PFSK-1 (cell line): ENCODE results near the gene NR4A3.

Experiments
- FOXP2 ChIP-seq: optimal IDR thresholded peaks from 2 replicates; pipeline ENCODE3; 2011; ENCODE audit warnings: borderline replicate concordance, control low read depth, inconsistent platforms; ENCODE audit not compliant: insufficient read depth; ENCODE audit errors: extremely low read length, extremely low read depth
- POLR2AphosphoS5 ChIP-seq: IDR thresholded peaks from 2 replicates; pipeline ENCODE4 v1.6.1; 2012; ENCODE audit warnings: low read depth, mild to moderate bottlenecking, control low read depth, low read length, moderate library complexity
- SIN3A ChIP-seq: IDR thresholded peaks from 2 replicates; pipeline ENCODE4 v1.6.1; 2012; ENCODE audit warnings: mild to moderate bottlenecking, low read length, moderate library complexity, borderline replicate concordance; ENCODE audit not compliant: insufficient read depth
- TAF1 ChIP-seq: IDR thresholded peaks from 2 replicates; pipeline ENCODE4 v1.6.1; 2012; ENCODE audit warnings: low read length, control low read depth, borderline replicate concordance; ENCODE audit not compliant: insufficient read depth
- TF ChIP-seq, protein P1 (sequence below), 2 experiments: IDR thresholded peaks; 2 replicates each; pipeline versions ENCODE4 v1.6.1 to v1.8.0; 2011 to 2012; ENCODE audit warnings: low read depth in 2 of 2, low read length in 2 of 2, control low read depth in 1 of 2, inconsistent platforms in 1 of 2, mild to moderate bottlenecking in 1 of 2, moderate library complexity in 1 of 2; ENCODE audit not compliant: insufficient read depth in 1 of 2

NR4A3 gene

DNA sequence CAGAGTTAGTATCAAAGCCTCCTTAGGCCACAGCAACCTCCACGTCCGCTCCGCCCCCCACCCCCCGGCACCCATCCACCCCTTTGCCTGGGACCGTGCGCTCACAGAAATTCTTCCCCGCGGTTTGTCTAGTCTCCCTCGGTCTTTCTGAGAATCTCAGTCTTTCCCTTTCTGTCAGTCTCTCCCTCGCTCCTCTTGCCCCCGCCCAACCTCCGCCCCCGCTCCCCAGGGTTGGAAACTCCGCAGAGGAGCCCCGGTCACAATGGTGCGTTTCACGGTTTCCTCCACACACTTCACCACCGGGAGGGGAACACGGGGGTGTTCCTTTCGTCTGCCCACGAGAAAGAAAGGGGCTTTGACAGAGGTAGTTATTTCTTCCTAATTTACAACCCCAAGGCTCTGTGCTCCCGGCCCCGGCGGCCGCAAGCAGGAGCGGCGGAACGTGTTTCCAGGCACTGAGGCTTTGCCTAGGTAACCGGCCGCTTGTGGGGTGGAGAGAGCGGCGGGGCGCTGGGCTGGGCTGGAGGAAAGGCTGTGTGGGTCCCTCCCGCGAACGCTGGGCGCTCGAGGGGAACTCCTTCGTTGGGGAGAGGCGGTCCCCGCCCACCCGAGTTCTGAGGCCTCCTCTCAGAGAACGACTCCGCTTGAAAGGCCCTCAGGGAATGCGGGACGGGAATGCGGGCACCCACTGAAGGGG is 2.1 kb downstream of the NR4A3 start:
- no peak for TF ChIP-seq TAF1
- TF ChIP-seq, protein P1, sequence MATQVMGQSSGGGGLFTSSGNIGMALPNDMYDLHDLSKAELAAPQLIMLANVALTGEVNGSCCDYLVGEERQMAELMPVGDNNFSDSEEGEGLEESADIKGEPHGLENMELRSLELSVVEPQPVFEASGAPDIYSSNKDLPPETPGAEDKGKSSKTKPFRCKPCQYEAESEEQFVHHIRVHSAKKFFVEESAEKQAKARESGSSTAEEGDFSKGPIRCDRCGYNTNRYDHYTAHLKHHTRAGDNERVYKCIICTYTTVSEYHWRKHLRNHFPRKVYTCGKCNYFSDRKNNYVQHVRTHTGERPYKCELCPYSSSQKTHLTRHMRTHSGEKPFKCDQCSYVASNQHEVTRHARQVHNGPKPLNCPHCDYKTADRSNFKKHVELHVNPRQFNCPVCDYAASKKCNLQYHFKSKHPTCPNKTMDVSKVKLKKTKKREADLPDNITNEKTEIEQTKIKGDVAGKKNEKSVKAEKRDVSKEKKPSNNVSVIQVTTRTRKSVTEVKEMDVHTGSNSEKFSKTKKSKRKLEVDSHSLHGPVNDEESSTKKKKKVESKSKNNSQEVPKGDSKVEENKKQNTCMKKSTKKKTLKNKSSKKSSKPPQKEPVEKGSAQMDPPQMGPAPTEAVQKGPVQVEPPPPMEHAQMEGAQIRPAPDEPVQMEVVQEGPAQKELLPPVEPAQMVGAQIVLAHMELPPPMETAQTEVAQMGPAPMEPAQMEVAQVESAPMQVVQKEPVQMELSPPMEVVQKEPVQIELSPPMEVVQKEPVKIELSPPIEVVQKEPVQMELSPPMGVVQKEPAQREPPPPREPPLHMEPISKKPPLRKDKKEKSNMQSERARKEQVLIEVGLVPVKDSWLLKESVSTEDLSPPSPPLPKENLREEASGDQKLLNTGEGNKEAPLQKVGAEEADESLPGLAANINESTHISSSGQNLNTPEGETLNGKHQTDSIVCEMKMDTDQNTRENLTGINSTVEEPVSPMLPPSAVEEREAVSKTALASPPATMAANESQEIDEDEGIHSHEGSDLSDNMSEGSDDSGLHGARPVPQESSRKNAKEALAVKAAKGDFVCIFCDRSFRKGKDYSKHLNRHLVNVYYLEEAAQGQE (IDR thresholded peaks at IDR 0.05; ENCODE audit: insufficient read depth in 1 of 2, low read depth in 2 of 2, low read length in 2 of 2): no peak
- no peak for TF ChIP-seq POLR2AphosphoS5
- TF ChIP-seq SIN3A: no peak
- TF ChIP-seq FOXP2: no peak

DNA sequence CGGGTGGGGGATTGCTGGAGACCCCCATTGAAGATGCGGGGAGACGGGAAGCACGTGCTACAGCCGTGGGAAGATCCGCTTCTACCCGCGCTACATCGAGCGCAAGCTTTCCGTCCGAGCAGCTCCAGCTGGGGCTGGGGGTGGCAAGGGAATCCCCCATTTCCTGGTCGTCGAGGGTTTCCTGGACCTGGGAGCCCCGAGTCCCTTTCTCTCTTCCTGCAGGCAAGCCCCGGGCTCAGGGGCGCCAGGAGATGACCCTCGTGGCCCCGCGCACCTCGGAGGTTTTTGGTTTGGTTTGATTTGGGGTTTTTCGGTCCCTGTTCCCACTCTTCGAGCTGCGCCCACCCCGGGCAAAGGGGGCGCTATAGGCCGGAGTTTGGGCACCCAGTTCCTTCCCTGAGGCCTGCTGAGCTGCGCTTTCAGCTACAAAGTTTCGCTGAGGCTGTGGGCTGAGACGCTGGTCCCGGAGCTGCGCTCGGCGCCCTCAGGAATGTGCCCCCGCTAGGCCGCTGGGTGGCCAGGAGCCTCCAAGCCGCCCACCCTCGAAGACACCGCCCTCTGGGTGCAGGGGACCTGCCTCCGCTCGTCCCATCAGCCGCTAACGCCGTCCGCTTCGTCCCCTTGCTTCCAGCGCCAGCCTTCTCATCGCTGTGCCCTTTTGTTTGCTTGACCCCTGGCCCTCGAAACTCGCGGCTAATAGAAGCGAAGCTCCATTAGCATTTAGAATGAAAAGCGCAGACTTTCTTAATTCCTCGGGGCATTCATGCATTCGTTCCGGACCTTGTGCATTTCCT is 2.9 kb downstream of the NR4A3 start:
- TF ChIP-seq POLR2AphosphoS5: no peak
- no peak for TF ChIP-seq SIN3A
- TF ChIP-seq TAF1: no peak
- TF ChIP-seq FOXP2: no peak
- TF ChIP-seq, protein P1 (IDR thresholded peaks at IDR 0.05; ENCODE audit: insufficient read depth in 1 of 2, low read depth in 2 of 2, low read length in 2 of 2): no peak

DNA sequence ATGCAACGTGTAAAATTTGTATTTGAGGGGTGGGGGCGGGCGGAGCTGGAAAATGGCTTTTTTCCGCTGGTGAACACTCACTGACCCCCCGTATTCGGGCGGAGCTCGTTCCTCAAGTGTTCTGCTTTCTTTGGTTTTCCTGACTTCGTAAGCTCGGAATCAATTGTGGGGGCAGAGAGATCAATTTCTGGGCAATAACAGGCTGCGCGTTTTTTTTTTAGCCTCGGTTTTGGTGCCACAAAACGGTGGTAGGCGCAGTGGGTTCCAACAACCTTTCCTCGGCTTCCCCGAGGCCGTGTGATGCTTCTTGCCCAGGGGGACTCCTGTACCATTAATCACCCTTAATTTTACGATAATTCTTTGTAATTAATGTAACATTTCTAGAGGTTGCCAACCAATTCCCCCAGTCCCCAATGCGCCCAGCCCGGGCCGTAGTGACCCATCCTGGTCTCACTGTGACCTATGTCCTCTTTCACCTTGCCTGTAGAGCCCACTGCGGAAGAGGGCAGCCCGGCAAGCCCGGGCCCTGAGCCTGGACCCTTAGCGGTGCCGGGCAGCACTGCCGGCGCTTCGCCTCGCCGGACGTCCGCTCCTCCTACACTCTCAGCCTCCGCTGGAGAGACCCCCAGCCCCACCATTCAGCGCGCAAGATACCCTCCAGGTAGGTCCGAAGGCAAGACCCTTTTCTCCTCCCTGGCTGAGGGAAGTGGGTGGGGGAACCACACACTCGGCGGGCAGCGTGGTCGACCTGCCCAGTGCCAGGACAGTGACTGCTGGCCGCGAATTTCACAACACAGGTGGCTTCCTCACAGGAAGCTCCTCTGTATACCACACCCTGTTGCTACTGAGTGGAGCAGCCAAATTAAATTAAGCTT is 3.7 kb downstream of the NR4A3 start:
- no peak for TF ChIP-seq POLR2AphosphoS5

DNA sequence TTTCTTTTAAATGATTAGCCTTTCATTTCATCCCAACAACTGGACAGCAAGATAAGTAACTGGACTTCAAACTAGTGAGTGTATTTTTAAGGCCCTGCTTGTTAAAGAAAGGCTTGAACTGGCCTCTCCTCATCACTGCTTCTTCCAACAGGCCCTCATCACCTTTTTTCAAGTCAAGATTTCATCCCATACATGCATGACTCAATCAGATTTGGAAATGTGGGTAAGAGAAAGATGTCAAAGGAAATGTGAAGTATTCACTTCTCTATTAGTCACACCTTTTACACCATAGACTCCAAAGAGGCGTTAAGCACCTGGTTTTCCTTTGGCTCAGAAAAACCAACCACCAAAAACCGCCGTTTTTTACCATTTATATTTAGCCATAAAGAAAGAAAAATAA is 4.9 kb downstream of the NR4A3 start:
- TF ChIP-seq FOXP2: no peak
- TF ChIP-seq, protein P1 (IDR thresholded peaks at IDR 0.05; ENCODE audit: insufficient read depth in 1 of 2, low read depth in 2 of 2, low read length in 2 of 2): no peak
- TF ChIP-seq SIN3A: no peak
- no peak for TF ChIP-seq TAF1
- no peak for TF ChIP-seq POLR2AphosphoS5

DNA sequence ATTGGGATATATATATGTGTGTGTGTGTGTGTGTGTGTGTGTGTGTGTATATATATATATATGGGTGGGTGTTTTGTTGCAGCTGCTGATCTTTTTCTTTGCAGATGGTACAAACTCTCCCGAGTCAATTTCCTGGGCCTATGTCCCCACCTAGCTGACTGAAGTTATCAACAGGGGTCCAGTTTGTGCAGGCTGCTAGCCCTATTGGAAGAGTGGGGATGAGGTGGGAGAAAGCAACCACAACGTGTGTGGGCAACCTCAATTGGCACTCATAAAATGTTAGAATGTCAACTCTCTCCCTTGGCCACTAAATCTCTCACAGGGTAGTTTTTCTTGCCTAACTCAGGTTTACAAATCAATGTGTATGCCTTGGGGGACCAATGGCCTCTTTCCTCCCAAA is 5.6 kb downstream of the NR4A3 start:
- TF ChIP-seq FOXP2 (no peak), TAF1 (no peak), POLR2AphosphoS5 (no peak), SIN3A (no peak)
- TF ChIP-seq, protein P1 (IDR thresholded peaks at IDR 0.05; ENCODE audit: insufficient read depth in 1 of 2, low read depth in 2 of 2, low read length in 2 of 2): no peak
